ENCODE measurements around the gene GATAD2A. TPM values are rescaled to one million over a fixed set of nuclear protein-coding genes. Genes with fewer than 3 reads are reported as not detected.

The GATAD2A gene
- polyA plus RNA-seq, 1 experiment, result 22.0 TPM

DNA sequence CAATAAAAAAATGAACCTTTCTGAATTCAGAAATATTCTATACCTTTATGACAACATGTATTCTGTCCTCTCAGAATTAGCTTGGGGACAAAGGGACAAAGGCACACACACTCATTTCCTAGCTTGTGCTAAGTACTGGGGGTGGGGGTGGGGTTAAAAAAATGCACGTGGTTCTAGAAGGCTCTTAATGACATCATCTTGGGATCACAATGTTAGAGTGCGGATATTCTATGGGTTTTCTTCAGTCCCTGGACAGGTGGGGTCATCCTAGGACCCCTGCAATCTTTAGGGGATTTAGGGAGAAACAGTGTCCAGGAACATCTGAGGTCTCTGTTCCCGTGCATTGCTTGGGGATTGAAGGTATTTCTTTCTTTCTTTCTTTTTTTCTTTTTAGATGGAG, 21.8 kb downstream of the GATAD2A start:
- Histone ChIP-seq H3K4me3 (ENCODE audit: low read depth, low read length) (no peak overlapping the region), H3K9me3 (ENCODE audit: control insufficient read depth, insufficient read depth, low read length) (no peaks in the 10 kb centered on the region), H3K27me3 (ENCODE audit: control insufficient read depth, insufficient read depth, low read length) (no peaks in the 10 kb centered on the region), H3K27ac (ENCODE audit: low read depth, low read length) (no peak overlapping the region)
- TF ChIP-seq, protein P1, sequence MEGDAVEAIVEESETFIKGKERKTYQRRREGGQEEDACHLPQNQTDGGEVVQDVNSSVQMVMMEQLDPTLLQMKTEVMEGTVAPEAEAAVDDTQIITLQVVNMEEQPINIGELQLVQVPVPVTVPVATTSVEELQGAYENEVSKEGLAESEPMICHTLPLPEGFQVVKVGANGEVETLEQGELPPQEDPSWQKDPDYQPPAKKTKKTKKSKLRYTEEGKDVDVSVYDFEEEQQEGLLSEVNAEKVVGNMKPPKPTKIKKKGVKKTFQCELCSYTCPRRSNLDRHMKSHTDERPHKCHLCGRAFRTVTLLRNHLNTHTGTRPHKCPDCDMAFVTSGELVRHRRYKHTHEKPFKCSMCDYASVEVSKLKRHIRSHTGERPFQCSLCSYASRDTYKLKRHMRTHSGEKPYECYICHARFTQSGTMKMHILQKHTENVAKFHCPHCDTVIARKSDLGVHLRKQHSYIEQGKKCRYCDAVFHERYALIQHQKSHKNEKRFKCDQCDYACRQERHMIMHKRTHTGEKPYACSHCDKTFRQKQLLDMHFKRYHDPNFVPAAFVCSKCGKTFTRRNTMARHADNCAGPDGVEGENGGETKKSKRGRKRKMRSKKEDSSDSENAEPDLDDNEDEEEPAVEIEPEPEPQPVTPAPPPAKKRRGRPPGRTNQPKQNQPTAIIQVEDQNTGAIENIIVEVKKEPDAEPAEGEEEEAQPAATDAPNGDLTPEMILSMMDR (IDR thresholded peaks at IDR 0.05; ENCODE audit: low read depth, low read length), result no peak
- POLR2A ChIA-PET, result interaction anchor here (0.6 kb wide), 1 partner anchor 43 kb away, joined by 4 read pairs; no protein-coding TSS in a partner anchor
- CTCF ChIA-PET, result no interaction called here
- no peak for DNase-seq (ENCODE audit: low read depth, low spot score)

DNA sequence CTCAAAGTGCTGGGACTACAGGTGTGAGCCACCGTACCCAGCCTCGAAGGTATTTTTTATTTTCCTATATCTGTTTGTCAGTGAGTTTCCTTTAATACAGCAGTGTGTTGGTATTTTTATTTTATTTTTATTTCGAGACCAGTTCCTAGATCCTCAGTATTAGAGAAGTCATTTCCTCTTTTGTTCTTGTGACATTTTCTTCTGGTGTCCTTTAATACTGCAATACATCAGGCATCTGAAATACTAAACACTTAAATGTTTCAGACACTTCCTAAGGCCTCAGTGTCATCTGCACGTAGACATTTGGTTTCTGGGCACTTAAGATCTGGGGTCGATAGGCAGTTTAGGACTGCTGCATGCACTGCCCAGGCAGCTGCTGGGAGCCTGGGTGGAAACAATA, 22.5 kb downstream of the GATAD2A start:
- Histone ChIP-seq H3K27me3 (ENCODE audit: control insufficient read depth, insufficient read depth, low read length) (no peaks in the 10 kb centered on the region), H3K4me3 (ENCODE audit: low read depth, low read length) (no peak overlapping the region), H3K9me3 (ENCODE audit: control insufficient read depth, insufficient read depth, low read length) (no peaks in the 10 kb centered on the region), H3K27ac (ENCODE audit: low read depth, low read length) (no peak overlapping the region)
- DNase-seq (ENCODE audit: low read depth, low spot score), result no peak
- CTCF ChIA-PET, result no interaction called here
- POLR2A ChIA-PET, result no interaction called here
- TF ChIP-seq, protein P1 (IDR thresholded peaks at IDR 0.05; ENCODE audit: low read depth, low read length), result no peak

DNA sequence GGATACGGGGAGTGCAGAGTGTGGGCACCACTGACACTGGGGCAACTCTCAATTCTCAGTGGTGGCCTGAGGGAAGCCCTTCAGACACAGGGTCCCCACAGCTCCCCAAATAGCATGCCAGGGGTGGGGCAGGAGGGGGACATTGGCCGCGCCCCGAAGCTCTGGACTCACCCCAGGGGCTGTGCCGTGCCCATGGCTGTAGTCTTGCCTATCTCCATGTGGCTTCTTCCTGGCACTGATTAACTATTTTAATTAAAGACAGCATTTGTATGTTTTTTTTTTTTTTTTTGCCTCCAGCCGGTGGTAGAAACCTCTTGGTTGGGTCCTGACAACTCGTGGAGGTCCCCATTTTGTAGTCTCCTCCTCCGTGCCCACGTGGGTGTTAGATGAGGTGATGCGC, 23.3 kb downstream of the GATAD2A start:
- Histone ChIP-seq H3K9me3 (ENCODE audit: control insufficient read depth, insufficient read depth, low read length) (no peaks in the 10 kb centered on the region), H3K27ac (ENCODE audit: low read depth, low read length) (no peak overlapping the region), H3K27me3 (ENCODE audit: control insufficient read depth, insufficient read depth, low read length) (no peaks in the 10 kb centered on the region), H3K4me3 (ENCODE audit: low read depth, low read length) (no peak overlapping the region)
- POLR2A ChIA-PET, result no interaction called here
- CTCF ChIA-PET, result no interaction called here
- DNase-seq (ENCODE audit: low read depth, low spot score), result no peak
- TF ChIP-seq, protein P1 (IDR thresholded peaks at IDR 0.05; ENCODE audit: low read depth, low read length), result no peak

DNA sequence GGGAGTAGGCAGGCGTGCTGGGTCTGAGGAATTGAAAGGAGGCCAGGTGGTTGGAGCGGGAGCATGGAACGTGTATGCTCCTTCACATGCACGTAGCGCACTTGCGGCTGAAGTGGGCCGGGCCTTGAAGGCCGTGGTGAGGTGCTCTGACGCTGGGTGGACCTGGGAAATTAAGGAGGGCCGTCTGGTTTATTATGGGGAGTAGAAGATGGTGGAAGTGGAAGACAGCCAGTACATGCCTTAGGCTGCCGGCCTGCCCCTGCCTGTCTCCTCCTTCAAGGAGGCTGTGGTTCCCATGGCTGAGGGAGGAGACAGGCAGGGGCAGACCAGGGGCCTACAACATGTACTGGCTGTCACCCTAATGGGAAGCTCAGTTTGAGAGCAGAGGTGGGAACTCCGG, 23.9 kb downstream of the GATAD2A start:
- Histone ChIP-seq H3K27ac (ENCODE audit: low read depth, low read length) (no peak overlapping the region), H3K27me3 (ENCODE audit: control insufficient read depth, insufficient read depth, low read length) (no peaks in the 10 kb centered on the region), H3K4me3 (ENCODE audit: low read depth, low read length) (no peak overlapping the region), H3K9me3 (ENCODE audit: control insufficient read depth, insufficient read depth, low read length) (no peaks in the 10 kb centered on the region)
- POLR2A ChIA-PET, result no interaction called here
- no peak for DNase-seq (ENCODE audit: low read depth, low spot score)
- TF ChIP-seq, protein P1 (IDR thresholded peaks at IDR 0.05; ENCODE audit: low read depth, low read length), result no peak
- CTCF ChIA-PET, result no interaction called here

DNA sequence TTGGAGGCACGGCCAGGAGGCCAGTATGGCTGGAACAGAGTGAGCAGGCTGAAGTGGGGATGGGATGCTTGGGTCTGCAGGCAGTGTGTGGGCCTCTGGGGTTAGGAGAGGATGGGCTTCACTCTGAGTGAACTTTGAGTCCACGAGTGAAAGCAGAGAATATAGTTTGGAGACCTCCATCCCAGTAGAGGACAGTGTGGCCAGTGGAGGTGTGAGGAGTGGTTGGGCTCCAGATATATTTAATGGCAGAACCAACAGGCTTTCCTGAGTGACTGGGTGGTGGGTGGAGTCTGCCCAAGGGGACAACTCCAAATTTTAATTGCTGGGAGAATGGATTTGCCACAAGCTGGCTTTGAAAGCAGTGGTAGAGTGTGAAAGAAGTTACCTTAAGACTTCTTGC, 27.3 kb downstream of the GATAD2A start:
- CTCF ChIA-PET, result no interaction called here
- no peaks in the 10 kb centered on the region for H3K9me3 ChIP-seq (ENCODE audit: control insufficient read depth, insufficient read depth, low read length)
- H3K27me3 ChIP-seq (ENCODE audit: control insufficient read depth, insufficient read depth, low read length), result no peaks in the 10 kb centered on the region
- TF ChIP-seq, protein P1 (IDR thresholded peaks at IDR 0.05; ENCODE audit: low read depth, low read length), result no peak
- DNase-seq (ENCODE audit: low read depth, low spot score), result no peak
- no peak overlapping the region for H3K4me3 ChIP-seq (ENCODE audit: low read depth, low read length)
- POLR2A ChIA-PET, result no interaction called here
- no peak overlapping the region for H3K27ac ChIP-seq (ENCODE audit: low read depth, low read length)

Measured in AG04450 (cell line).